Stomach (tissue), 4 donors: ENCODE measurements around the gene CTNND2.

Source experiments
- CTCF ChIP-seq, 7 experiments: fragments of 450-650 bp in 4 of 7; fragments of 200-600 bp in 3 of 7; sonication (generic) in 3 of 7; IDR thresholded peaks; one replicate each; pipeline ENCODE4 v1.5.1; 2016 to 2019; ENCODE audit warnings: antibody characterized with exemption in 7 of 7, control low read depth in 2 of 7, mild to moderate bottlenecking in 1 of 7
- EP300 ChIP-seq: sonication (generic); formaldehyde crosslinking; IDR thresholded peaks from one replicate; pipeline ENCODE4 v1.6.1; 2017; ENCODE audit warnings: antibody characterized with exemption

GRCh38 chr5:11547730-11548129, 356.5 kb downstream of the CTNND2 start:
- TF ChIP-seq EP300 (no peak), CTCF (IDR thresholded peaks at IDR 0.05) (no peak)
